ENCODE results near the gene CTSS. TPM values are rescaled to one million over a fixed set of nuclear protein-coding genes. Genes with fewer than 3 reads are reported as not detected.

The CTSS gene
- total RNA-seq, 1 experiment from 2014 or later: not detected

- H3K18ac ChIP-seq (ENCODE audit: insufficient read length, low read depth, low read length): no peak overlapping the region
- no peak for DNase-seq
- H3K56ac ChIP-seq (ENCODE audit: insufficient read length, low read depth, low read length): no peak overlapping the region
- H3K9me3 ChIP-seq (ENCODE audit: control insufficient read depth, low read depth, low read length): no peaks in the 10 kb centered on the region
- H4K5ac ChIP-seq (ENCODE audit: insufficient read length, low read depth, low read length): no peak overlapping the region
- Mint-ChIP-seq H3K4me3 (no peak overlapping the region), H3K36me3 (ENCODE audit: insufficient read depth in 1 of 3, low read depth in 3 of 3) (peaks cover 6% of the 10 kb centered on the region in 3 experiments; a peak in 6 of 7 replicates), H3K9me3 (peaks cover 7 to 10% of the 10 kb centered on the region in 2 experiments), H3K27ac (no peak overlapping the region), H3K4me1 (no peaks in the 10 kb centered on the region), H3K27me3 (ENCODE audit: low read depth) (no peaks in the 10 kb centered on the region)
- no peak overlapping the region for H2BK15ac ChIP-seq (ENCODE audit: low read depth, low read length)
- no peaks in the 10 kb centered on the region for H3K27me3 ChIP-seq (ENCODE audit: insufficient read depth, low read length)
- no peak overlapping the region for H3T11ph ChIP-seq (ENCODE audit: low read length)
- WGBS (ENCODE audit: extremely low coverage, insufficient read length, low lambda C conversion rate): no CpG with 5 or more reads among the region's 1 CpG
- H3K23ac ChIP-seq (ENCODE audit: insufficient read length, low read depth, low read length): no peak overlapping the region
- no peak overlapping the region for H2BK120ac ChIP-seq (ENCODE audit: low read depth, low read length, poor library complexity, severe bottlenecking)
- TF ChIP-seq CTCF (conservative IDR thresholded peaks at IDR 0.05): no peak
- no peaks in the 10 kb centered on the region for H3K4me1 ChIP-seq (ENCODE audit: insufficient read depth, low read length)
- no peak overlapping the region for H2BK5ac ChIP-seq (ENCODE audit: insufficient read length, low read length)
- H3K27ac ChIP-seq (ENCODE audit: insufficient read length, low read depth, low read length): no peak overlapping the region
- no peaks in the 10 kb centered on the region for H3K79me1 ChIP-seq (ENCODE audit: insufficient read depth, low read depth, low read length, poor library complexity, severe bottlenecking)
- no peak overlapping the region for H3K9ac ChIP-seq (ENCODE audit: extremely low read depth, insufficient read length, low read length)
- H2AFZ ChIP-seq (ENCODE audit: low read length): no peak overlapping the region
- no peak overlapping the region for H2AK5ac ChIP-seq (ENCODE audit: insufficient read length, low read length)
- H2BK20ac ChIP-seq (ENCODE audit: low read depth, low read length, poor library complexity, severe bottlenecking): no peak overlapping the region
- no peaks in the 10 kb centered on the region for H3K23me2 ChIP-seq (ENCODE audit: insufficient read length, low read depth, low read length, poor library complexity, severe bottlenecking)
- H3K4ac ChIP-seq (ENCODE audit: low read depth, low read length): no peak overlapping the region
- no peak overlapping the region for H2BK12ac ChIP-seq (ENCODE audit: insufficient read length, low read depth, low read length)
- no peaks in the 10 kb centered on the region for H4K20me1 ChIP-seq (ENCODE audit: control insufficient read depth, insufficient read depth, insufficient read length)
- no peak overlapping the region for H3K14ac ChIP-seq (ENCODE audit: insufficient read depth, low read length)
- H3K4me2 ChIP-seq (ENCODE audit: insufficient read depth, insufficient read length, low read length): no peak overlapping the region
- H4K91ac ChIP-seq (ENCODE audit: insufficient read length, low read depth, low read length): no peak overlapping the region
- no peaks in the 10 kb centered on the region for H3K79me2 ChIP-seq (ENCODE audit: insufficient read depth, low read length)
- no peak overlapping the region for H4K8ac ChIP-seq (replicated peaks; ENCODE audit: insufficient read length, low read depth, low read length)
Measured at GRCh38 chr1:150778409-150778808, 12.8 kb upstream of the CTSS start.
